H9 (cell line): ENCODE results near the gene METTL1. TPM values are rescaled to one million over a fixed set of nuclear protein-coding genes. Genes with fewer than 3 reads are reported as not detected.

ENCODE experiments used
- DNase-seq: peaks from one replicate; pipeline ENCODE4 v3.0.0-alpha.2; 2017
- H2AFZ ChIP-seq: one replicate; pipeline ENCODE4 v1.6.1; 2013; ENCODE audit warnings: mild to moderate bottlenecking, low read length, control low read depth, moderate library complexity
- H2AK5ac ChIP-seq: 2 replicates; pipeline ENCODE4 v1.6.1; 2013; ENCODE audit warnings: low read length, control low read depth, mixed read lengths; ENCODE audit not compliant: insufficient read length
- H2BK120ac ChIP-seq: one replicate; pipeline ENCODE4 v1.6.1; 2013; ENCODE audit warnings: low read depth, mild to moderate bottlenecking, low read length, control low read depth, inconsistent platforms; ENCODE audit not compliant: poor library complexity, severe bottlenecking
- H2BK12ac ChIP-seq: 2 replicates; pipeline ENCODE4 v1.6.1; 2013; ENCODE audit warnings: low read length, control low read depth, mixed read lengths, low read depth; ENCODE audit not compliant: insufficient read length
- H2BK15ac ChIP-seq: 2 replicates; pipeline ENCODE4 v1.6.1; 2013; ENCODE audit warnings: low read depth, low read length, control low read depth
- H2BK20ac ChIP-seq: one replicate; pipeline ENCODE4 v1.6.1; 2013; ENCODE audit warnings: low read depth, mild to moderate bottlenecking, low read length, control low read depth, inconsistent platforms; ENCODE audit not compliant: poor library complexity, severe bottlenecking
- H2BK5ac ChIP-seq: 2 replicates; pipeline ENCODE4 v1.6.1; 2013; ENCODE audit warnings: low read length, control low read depth, mixed read lengths; ENCODE audit not compliant: insufficient read length
- H3K14ac ChIP-seq: 2 replicates; pipeline ENCODE4 v1.6.1; 2013; ENCODE audit warnings: low read length, control low read depth; ENCODE audit not compliant: insufficient read depth
- H3K18ac ChIP-seq: 2 replicates; pipeline ENCODE4 v1.6.1; 2013; ENCODE audit warnings: low read depth, mild to moderate bottlenecking, mixed read lengths, low read length, control low read depth; ENCODE audit not compliant: insufficient read length
- H3K23ac ChIP-seq: 2 replicates; pipeline ENCODE4 v1.6.1; 2013; ENCODE audit warnings: low read length, control low read depth, mixed read lengths, low read depth; ENCODE audit not compliant: insufficient read length
- H3K23me2 ChIP-seq: 2 replicates; pipeline ENCODE4 v1.6.1; 2013; ENCODE audit warnings: low read depth, mild to moderate bottlenecking, mixed read lengths, low read length, control low read depth; ENCODE audit not compliant: insufficient read length, poor library complexity, severe bottlenecking
- H3K27ac ChIP-seq: 2 replicates; pipeline ENCODE4 v1.5.1; 2013; ENCODE audit warnings: low read length, control low read depth, mixed read lengths, low read depth; ENCODE audit not compliant: insufficient read length
- H3K27me3 ChIP-seq: 2 replicates; pipeline ENCODE4 v1.6.1; 2013; ENCODE audit warnings: low read length, control low read depth, inconsistent platforms; ENCODE audit not compliant: insufficient read depth
- H3K4ac ChIP-seq: 2 replicates; pipeline ENCODE4 v1.6.1; 2013; ENCODE audit warnings: low read depth, mild to moderate bottlenecking, control low read depth, inconsistent platforms, low read length, moderate library complexity
- H3K4me1 ChIP-seq: 2 replicates; pipeline ENCODE4 v1.6.1; 2013; ENCODE audit warnings: low read length, control low read depth, inconsistent platforms; ENCODE audit not compliant: insufficient read depth
- H3K4me2 ChIP-seq: 2 replicates; pipeline ENCODE4 v1.6.1; 2013; ENCODE audit warnings: low read length, control low read depth, mixed read lengths; ENCODE audit not compliant: insufficient read length, insufficient read depth
- H3K56ac ChIP-seq: 2 replicates; pipeline ENCODE4 v1.6.1; 2013; ENCODE audit warnings: low read depth, mild to moderate bottlenecking, mixed read lengths, low read length, control low read depth; ENCODE audit not compliant: insufficient read length
- H3K79me1 ChIP-seq: 2 replicates; pipeline ENCODE4 v1.6.1; 2013; ENCODE audit warnings: low read depth, mild to moderate bottlenecking, moderate library complexity, low read length, control low read depth, inconsistent platforms; ENCODE audit not compliant: insufficient read depth, poor library complexity, severe bottlenecking
- H3K79me2 ChIP-seq: 2 replicates; pipeline ENCODE4 v1.6.1; 2013; ENCODE audit warnings: low read length, control low read depth, inconsistent platforms; ENCODE audit not compliant: insufficient read depth
- H3K9ac ChIP-seq: 2 replicates; pipeline ENCODE4 v1.6.1; 2013; ENCODE audit warnings: low read length, control low read depth, mixed read lengths; ENCODE audit not compliant: insufficient read length; ENCODE audit errors: extremely low read depth
- H3K9me3 ChIP-seq: one replicate; pipeline ENCODE4 v1.6.1; 2013; ENCODE audit warnings: low read depth, low read length, inconsistent platforms; ENCODE audit not compliant: control insufficient read depth
- H3T11ph ChIP-seq: one replicate; pipeline ENCODE4 v1.6.1; 2013; ENCODE audit warnings: mild to moderate bottlenecking, low read length, control low read depth, inconsistent platforms
- H4K20me1 ChIP-seq: one replicate; pipeline ENCODE4 v1.6.1; 2013; ENCODE audit not compliant: control insufficient read depth, insufficient read length, insufficient read depth
- H4K5ac ChIP-seq: 2 replicates; pipeline ENCODE4 v1.6.1; 2013; ENCODE audit warnings: low read depth, mild to moderate bottlenecking, mixed read lengths, low read length, control low read depth; ENCODE audit not compliant: insufficient read length
- H4K8ac ChIP-seq: replicated peaks from 2 replicates; pipeline ENCODE4 v1.6.1; 2013; ENCODE audit warnings: low read length, control low read depth, mixed read lengths, low read depth; ENCODE audit not compliant: insufficient read length
- H4K91ac ChIP-seq: 2 replicates; pipeline ENCODE4 v1.6.1; 2013; ENCODE audit warnings: low read depth, mild to moderate bottlenecking, moderate library complexity, mixed read lengths, low read length, control low read depth; ENCODE audit not compliant: insufficient read length
- H3K27ac Mint-ChIP-seq, 3 experiments: 2 replicates in 2 of 3; 3 replicates in 1 of 3; pipeline ENCODE4 v1.8.0; 2020 to 2021; ENCODE audit warnings: mixed read lengths in 3 of 3, mild to moderate bottlenecking in 1 of 3, moderate library complexity in 1 of 3
- H3K27me3 Mint-ChIP-seq: 2 replicates; pipeline ENCODE4 v1.8.0; 2021; ENCODE audit warnings: low read depth, mild to moderate bottlenecking, moderate library complexity, mixed read lengths
- H3K36me3 Mint-ChIP-seq, 3 experiments: 2 replicates in 2 of 3; 3 replicates in 1 of 3; pipeline ENCODE4 v1.8.0; 2020 to 2021; ENCODE audit warnings: low read depth in 3 of 3, mixed read lengths in 3 of 3; ENCODE audit not compliant: insufficient read depth in 1 of 3
- H3K4me1 Mint-ChIP-seq, 2 experiments: 2 replicates each; pipeline ENCODE4 v1.8.0; 2020; ENCODE audit warnings: mixed read lengths in 2 of 2
- H3K4me3 Mint-ChIP-seq, 2 experiments: 2 replicates in 1 of 2; 3 replicates in 1 of 2; pipeline ENCODE4 v1.8.0; 2020 to 2021; ENCODE audit warnings: mild to moderate bottlenecking in 2 of 2, mixed read lengths in 2 of 2, moderate library complexity in 1 of 2
- H3K9me3 Mint-ChIP-seq, 2 experiments: 2 replicates in 1 of 2; 3 replicates in 1 of 2; pipeline ENCODE4 v1.8.0; 2020; ENCODE audit warnings: mild to moderate bottlenecking in 2 of 2, mixed read lengths in 2 of 2, moderate library complexity in 1 of 2
- WGBS: extraction: QIAGEN DNeasy Blood & Tissue Kit; methylation state at CpG from one replicate; pipeline ENCODE4 v1.1.7; 2013; ENCODE audit warnings: missing lambda C conversion rate, low lambda C conversion rate, mixed read lengths; ENCODE audit not compliant: insufficient read length; ENCODE audit errors: extremely low coverage; 5-methylcytosine and 5-hydroxymethylcytosine counted together
- total RNA-seq: library from RNA; stranded (reverse); gene quantifications from 2 replicates; pipeline ENCODE4 v1.2.1, GENCODE V29; 2021
- TF ChIP-seq, protein P1 (sequence below): fragments of 200-600 bp; sonication (generic); conservative IDR thresholded peaks from 3 replicates; pipeline ENCODE4 v1.8.0; 2021; ENCODE audit warnings: antibody characterized with exemption, mild to moderate bottlenecking

METTL1 gene
- total RNA-seq, 1 experiment from 2014 or later, result 58.4 TPM

DNA sequence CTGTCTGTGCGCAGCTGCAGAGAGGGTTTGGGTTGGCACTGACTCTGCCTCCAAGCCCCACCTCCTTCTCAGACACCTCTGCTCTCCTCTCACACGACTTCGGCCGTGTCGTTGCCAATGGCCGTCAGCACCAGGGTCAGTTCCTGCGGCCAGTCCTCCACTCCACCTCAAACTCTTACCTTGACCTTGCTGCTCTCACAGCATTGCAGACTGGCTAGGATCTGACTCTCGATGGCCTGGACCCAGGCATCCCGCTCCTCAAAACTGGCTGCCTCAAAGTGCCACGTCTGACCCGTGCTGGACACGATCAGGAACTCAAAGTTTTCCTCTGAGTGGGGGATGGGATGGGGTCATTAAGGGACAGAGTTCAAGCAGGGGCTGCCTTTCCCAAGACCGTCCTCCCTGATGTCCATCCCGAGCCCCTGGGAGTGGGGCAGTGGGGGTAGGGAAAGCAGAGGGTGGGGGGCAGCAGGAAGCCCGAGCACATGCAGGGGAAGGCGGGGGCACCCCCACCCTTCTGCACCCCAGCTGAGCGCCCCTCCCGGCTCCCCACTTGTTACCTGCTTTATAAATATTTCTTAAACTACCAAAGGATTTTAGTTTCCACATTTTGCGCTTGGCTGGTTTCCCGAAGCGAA lies 44.0 kb downstream of the METTL1 start:
- TF ChIP-seq, protein P1, sequence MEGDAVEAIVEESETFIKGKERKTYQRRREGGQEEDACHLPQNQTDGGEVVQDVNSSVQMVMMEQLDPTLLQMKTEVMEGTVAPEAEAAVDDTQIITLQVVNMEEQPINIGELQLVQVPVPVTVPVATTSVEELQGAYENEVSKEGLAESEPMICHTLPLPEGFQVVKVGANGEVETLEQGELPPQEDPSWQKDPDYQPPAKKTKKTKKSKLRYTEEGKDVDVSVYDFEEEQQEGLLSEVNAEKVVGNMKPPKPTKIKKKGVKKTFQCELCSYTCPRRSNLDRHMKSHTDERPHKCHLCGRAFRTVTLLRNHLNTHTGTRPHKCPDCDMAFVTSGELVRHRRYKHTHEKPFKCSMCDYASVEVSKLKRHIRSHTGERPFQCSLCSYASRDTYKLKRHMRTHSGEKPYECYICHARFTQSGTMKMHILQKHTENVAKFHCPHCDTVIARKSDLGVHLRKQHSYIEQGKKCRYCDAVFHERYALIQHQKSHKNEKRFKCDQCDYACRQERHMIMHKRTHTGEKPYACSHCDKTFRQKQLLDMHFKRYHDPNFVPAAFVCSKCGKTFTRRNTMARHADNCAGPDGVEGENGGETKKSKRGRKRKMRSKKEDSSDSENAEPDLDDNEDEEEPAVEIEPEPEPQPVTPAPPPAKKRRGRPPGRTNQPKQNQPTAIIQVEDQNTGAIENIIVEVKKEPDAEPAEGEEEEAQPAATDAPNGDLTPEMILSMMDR, result no peak
- Histone ChIP-seq H4K8ac (no peak overlapping the region), H3K27me3 (peaks cover 20% of the 10 kb centered on the region; the same call in 1 of the 2 replicates), H3K56ac (no peak overlapping the region), H3K4ac (no peak overlapping the region), H3K79me1 (no peaks in the 10 kb centered on the region), H4K91ac (no peak overlapping the region), H3K27ac (no peak overlapping the region), H3T11ph (no peak overlapping the region), H2AFZ (no peak overlapping the region), H2BK20ac (no peak overlapping the region), H4K5ac (no peak overlapping the region), H3K9ac (no peak overlapping the region), H3K4me1 (no peaks in the 10 kb centered on the region; the same call in 1 of the 2 replicates), H4K20me1 (no peaks in the 10 kb centered on the region), H2BK15ac (no peak overlapping the region), H3K79me2 (no peaks in the 10 kb centered on the region), H3K18ac (no peak overlapping the region), H2BK12ac (no peak overlapping the region), H2BK120ac (no peak overlapping the region), H3K23me2 (peaks cover 14% of the 10 kb centered on the region), H3K9me3 (no peaks in the 10 kb centered on the region), H2BK5ac (no peak overlapping the region), H2AK5ac (no peak overlapping the region), H3K4me2 (peak overlapping the region; percentile 96), H3K23ac (no peak overlapping the region), H3K14ac (no peak overlapping the region)
- Mint-ChIP-seq H3K27me3 (peaks cover 95% of the 10 kb centered on the region), H3K4me1 (peaks cover 12 to 17% of the 10 kb centered on the region in 2 experiments), H3K4me3 (peak overlapping the region; percentile 73 to 78), H3K9me3 (no peaks in the 10 kb centered on the region; a peak in 1 of 5 replicates), H3K36me3 (peaks cover 0 to 2% (median 0%) of the 10 kb centered on the region in 3 experiments; a peak in 1 of 7 replicates), H3K27ac (no peak overlapping the region)
- WGBS, result no CpG with 5 or more reads among the region's 21 CpGs
- peak; percentile 89 for DNase-seq
